ENCODE results near the gene USP6NL.

USP6NL gene

DNA sequence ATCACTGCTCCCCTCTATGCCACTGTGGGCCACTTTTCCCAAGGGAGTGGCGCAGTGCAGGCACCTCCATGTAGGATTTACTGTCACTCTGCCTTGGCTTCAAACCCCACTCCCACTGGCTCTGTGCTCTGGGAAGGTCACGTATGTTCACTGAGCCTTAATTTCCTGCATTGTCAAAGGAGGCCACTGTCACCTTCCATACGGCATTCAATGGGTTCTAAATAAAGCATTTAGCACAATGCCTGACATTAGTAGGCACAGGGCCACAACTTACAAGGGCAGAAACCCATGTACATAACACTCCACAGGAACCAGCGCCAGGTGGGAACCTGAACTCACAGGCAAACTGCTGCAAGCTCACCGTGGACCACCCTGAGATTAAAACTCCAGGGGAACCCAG lies 196.4 kb downstream of the USP6NL start:
- no peak for DNase-seq (ENCODE audit: low spot score)

DNA sequence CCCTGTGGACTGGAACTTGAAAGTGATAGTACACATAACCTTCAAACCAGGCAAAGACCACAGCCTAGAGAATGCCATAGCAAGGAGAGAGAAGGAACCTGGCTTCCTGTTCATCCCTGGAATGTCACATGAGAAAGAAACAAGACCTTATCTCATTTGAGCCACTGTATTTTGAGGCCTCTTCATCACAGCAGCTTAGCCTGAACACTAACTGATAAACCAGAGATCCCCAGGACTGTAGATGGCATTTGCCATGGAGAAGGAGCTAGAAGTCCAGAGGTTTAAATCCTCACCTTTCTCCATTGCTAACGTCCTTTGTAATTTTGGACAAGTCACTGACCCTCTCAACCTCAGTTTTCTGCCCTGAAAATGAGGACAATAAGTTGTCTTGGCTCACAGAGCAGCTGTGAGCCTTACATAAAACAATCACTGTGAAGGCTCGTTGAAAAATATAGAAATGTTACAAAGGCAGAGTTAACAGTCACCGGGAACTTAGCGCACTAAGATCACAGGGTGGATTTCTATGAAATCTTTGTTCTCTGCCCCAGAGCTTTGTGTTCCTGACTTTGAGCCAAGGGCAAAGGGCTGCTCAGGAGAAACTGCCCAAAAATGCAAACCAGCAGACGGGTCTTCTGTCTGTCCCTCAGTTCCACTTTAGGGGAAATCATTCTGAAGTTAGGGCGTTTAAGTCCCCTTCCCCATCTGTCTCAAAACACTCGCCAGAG lies 197.0 kb downstream of the USP6NL start:
- DNase-seq (ENCODE audit: low spot score): no peak

DNA sequence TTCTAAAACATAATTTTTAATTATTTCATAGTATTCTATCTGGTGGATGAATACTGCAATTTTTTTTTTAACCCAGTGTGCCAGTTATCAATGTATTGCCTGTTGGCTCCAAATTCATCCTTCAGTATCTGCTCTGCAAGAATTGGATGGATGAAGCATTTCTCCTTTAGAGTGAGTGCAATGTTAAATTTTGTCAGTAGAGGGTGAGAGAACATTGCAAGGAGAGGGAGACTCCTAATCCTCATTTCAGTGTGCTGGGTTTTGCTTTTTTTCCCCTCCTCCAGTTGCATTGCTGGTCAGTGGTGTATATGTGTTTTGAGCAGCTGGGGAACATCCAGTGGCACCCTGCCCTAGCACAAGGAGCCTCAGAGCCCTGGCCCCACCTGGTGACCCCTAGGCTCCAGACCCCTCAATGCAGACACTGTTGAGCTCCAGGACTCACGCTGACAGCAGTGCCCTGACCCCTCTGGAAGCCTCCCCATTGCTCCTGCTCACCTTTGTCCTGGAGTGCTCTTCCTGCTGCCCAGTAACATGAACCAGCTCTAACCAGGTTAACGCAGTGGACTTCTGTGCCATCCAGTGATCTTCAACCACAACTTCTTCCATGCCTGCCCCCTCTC lies 199.4 kb downstream of the USP6NL start:
- DNase-seq (ENCODE audit: low spot score): peak; percentile 31

DNA sequence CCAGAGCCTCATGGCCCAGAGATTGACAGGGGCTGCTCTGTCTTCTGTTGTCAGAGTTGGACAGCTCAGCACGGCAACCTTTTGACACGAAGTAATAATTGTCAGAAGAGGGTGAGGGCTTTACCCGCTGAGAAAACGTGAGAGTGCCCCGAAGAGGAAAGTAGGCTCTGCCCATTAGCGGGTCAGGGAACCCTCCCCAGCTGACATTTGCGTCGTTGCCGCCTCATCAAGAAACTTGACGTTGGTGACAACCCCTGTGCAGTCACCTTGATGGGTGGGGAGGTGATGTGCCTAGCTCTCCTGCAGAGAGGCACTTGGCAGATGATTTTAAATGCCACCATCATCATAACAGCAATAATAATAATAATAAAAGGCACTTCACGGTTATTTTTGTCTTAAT lies 202.1 kb downstream of the USP6NL start:
- no peak for DNase-seq (ENCODE audit: low spot score)

DNA sequence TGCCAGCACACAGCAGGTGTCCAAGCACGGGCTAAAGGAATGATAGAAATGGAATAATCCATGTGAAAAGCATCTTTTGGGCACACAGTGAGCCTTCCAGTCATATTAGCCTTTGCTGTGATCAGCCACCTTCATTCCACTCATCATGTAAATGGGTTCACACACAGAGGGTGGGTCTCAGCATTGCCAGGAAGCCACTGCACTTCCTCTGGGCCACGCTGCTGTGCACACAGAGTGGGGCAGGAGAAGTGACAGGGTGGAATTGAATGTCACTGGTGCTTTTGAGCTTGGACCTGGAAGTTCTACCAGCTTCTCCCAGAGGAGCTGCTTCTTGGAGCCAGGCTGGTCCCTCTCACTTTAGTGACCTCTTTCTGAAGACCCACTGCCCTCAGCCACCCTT lies 203.5 kb downstream of the USP6NL start:
- no peak for DNase-seq (ENCODE audit: low spot score)

DNA sequence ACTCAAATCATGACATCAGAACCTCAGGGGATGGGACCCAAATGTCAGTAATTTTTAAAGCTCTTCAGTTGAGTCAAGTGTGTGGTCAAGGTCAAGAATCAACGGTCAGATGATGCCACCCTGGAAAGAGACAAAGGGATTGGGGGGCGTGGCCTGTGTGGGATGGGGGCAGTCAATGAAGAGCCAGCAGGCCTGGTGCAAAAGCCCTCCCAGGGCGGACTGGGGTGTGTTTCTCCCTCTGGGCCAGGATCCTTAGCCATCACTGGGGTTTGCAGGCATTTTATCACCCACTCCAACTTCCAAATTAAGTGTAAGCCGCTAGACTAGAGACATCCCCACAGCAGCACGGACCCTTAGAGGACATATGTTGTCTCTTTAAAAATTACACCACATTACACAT lies 204.7 kb downstream of the USP6NL start:
- DNase-seq (ENCODE audit: low spot score): no peak

DNA sequence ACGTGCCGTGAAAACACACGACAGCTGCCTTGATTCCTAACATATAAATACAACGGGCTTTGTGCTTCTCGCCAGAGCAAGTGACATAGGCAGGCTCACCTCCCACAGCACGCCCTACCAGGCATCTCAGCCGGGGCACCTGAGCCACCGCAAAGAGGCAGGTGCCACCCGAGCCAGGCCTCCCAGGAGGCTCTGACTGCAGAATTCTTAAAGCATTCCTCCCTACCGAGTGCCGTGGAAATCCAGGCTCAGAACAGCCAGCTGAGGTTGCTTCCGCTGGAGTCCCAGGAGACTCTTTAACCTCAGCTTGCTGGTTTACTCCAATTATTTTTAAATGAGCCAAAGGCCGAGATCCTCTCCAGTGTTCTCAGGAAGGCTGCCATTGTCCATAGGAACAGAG lies 206.5 kb downstream of the USP6NL start:
- DNase-seq (ENCODE audit: low spot score): no peak
